Esophagus squamous epithelium (tissue), 5 donors: ENCODE measurements around the gene AEBP2. TPM values are rescaled to one million over a fixed set of nuclear protein-coding genes. Genes with fewer than 3 reads are reported as not detected.
A peak's percentile ranks its signal among the peaks of the same experiment; 100 is the strongest.

ENCODE experiments used
- DNase-seq: peaks from one replicate; lab custom pipeline; 2025; lab: John Stamatoyannopoulos, UW
- H3K27ac ChIP-seq, 4 donors: fragments of 200-600 bp; sonication (generic); one replicate each; pipeline ENCODE4 v1.5.1; 2016 to 2019; ENCODE audit warnings: mild to moderate bottlenecking in 1 of 4
- H3K27me3 ChIP-seq, 4 donors: fragments of 200-600 bp; sonication (generic); 1 replicate in 3 of 4; 2 replicates in 1 of 4; pipeline versions ENCODE4 v1.5.1 to v1.6.0; 2017 to 2021; ENCODE audit warnings: antibody characterized with exemption in 1 of 4
- H3K36me3 ChIP-seq, 3 donors: fragments of 200-600 bp; sonication (generic); one replicate each; pipeline ENCODE4 v1.5.1; 2016 to 2019
- H3K4me1 ChIP-seq, 3 donors: fragments of 200-600 bp; sonication (generic); one replicate each; pipeline ENCODE4 v1.5.1; 2017 to 2019
- H3K4me3 ChIP-seq, 4 donors: fragments of 200-600 bp; sonication (generic); 1 replicate in 3 of 4; 2 replicates in 1 of 4; pipeline ENCODE4 v1.5.1; 2016 to 2019; ENCODE audit warnings: mild to moderate bottlenecking in 2 of 4, moderate library complexity in 1 of 4
- H3K9me3 ChIP-seq, 3 donors: fragments of 200-600 bp; sonication (generic); one replicate each; pipeline ENCODE4 v1.5.1; 2016 to 2019
- POLR2A ChIP-seq, 4 donors: fragments of 450-650 bp; IDR thresholded peaks; one replicate each; pipeline ENCODE4 v1.6.1; 2017; ENCODE audit warnings: antibody characterized with exemption in 4 of 4, mild to moderate bottlenecking in 4 of 4, moderate library complexity in 3 of 4
- WGBS, 2 donors: methylation state at CpG; one replicate each; pipeline ENCODE4 v1.1.5; 2018; 5-methylcytosine and 5-hydroxymethylcytosine counted together
- intact Hi-C: fragments of 100-400 bp; cut with DNase I; formaldehyde crosslinking; loops from one replicate; pipeline ENCODE4 v1.15.0; 2022
- total RNA-seq, 4 donors: library from RNA; depleted of rRNA; stranded (reverse); fragments of >200 nt; gene quantifications; one replicate each; pipeline ENCODE4 v1.1.0, GENCODE V29; 2016
- TF ChIP-seq, protein P1 (sequence below), 6 experiments: fragments of 450-650 bp in 4 of 6; fragments of 200-600 bp in 2 of 6; sonication (generic) in 2 of 6; IDR thresholded peaks; one replicate each; pipeline ENCODE4 v1.5.1; 2016 to 2019; ENCODE audit warnings: antibody characterized with exemption in 6 of 6, mild to moderate bottlenecking in 4 of 6, moderate library complexity in 4 of 6
- donor health status: DM: yes; HTN: yes; CAD: no.

The AEBP2 gene
- total RNA-seq, 4 donors from 2014 or later = 26.8 to 50.2 (median 33.4) TPM

DNA sequence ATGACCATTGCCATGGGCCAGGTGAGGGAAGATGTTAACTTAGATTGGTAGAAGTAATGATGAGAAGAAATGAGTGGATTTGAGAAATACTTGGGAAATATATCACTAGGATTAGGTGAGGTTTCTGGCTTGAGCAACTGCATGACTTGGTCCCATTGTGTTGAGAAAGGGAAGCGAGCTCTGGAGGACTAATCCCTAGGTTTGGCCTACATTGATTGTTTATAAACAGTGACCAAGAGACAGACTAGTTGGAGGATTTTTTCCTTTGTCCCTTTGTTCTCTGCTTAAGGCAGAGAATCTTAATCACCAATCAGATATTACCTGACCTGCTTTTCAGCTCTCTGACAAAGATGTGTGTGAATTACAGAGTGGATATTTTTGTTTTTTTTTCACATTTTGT, 100.5 kb downstream of the AEBP2 start:
- Histone ChIP-seq H3K27ac (peak overlapping the region in 1 of 4 donors; percentile 39), H3K36me3 (peaks cover 0 to 4% (median 0%) of the 10 kb centered on the region in 3 donors), H3K4me1 (peaks cover 0 to 11% (median 0%) of the 10 kb centered on the region in 3 donors), H3K27me3 (no peaks in the 10 kb centered on the region), H3K4me3 (no peak overlapping the region), H3K9me3 (peaks cover 0 to 11% (median 0%) of the 10 kb centered on the region in 3 donors)
- TF ChIP-seq POLR2A (IDR thresholded peaks at IDR 0.05) = no peak
- TF ChIP-seq, protein P1, sequence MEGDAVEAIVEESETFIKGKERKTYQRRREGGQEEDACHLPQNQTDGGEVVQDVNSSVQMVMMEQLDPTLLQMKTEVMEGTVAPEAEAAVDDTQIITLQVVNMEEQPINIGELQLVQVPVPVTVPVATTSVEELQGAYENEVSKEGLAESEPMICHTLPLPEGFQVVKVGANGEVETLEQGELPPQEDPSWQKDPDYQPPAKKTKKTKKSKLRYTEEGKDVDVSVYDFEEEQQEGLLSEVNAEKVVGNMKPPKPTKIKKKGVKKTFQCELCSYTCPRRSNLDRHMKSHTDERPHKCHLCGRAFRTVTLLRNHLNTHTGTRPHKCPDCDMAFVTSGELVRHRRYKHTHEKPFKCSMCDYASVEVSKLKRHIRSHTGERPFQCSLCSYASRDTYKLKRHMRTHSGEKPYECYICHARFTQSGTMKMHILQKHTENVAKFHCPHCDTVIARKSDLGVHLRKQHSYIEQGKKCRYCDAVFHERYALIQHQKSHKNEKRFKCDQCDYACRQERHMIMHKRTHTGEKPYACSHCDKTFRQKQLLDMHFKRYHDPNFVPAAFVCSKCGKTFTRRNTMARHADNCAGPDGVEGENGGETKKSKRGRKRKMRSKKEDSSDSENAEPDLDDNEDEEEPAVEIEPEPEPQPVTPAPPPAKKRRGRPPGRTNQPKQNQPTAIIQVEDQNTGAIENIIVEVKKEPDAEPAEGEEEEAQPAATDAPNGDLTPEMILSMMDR (IDR thresholded peaks at IDR 0.05) = no peak
- DNase-seq = no peak
- WGBS, 2 donors = 40 to 47% methylated on average over 1 of the region's 1 CpG
- intact Hi-C loops = loop anchor here (5.0 kb wide), 1 partner anchor 173 kb away; no protein-coding TSS in a partner anchor

DNA sequence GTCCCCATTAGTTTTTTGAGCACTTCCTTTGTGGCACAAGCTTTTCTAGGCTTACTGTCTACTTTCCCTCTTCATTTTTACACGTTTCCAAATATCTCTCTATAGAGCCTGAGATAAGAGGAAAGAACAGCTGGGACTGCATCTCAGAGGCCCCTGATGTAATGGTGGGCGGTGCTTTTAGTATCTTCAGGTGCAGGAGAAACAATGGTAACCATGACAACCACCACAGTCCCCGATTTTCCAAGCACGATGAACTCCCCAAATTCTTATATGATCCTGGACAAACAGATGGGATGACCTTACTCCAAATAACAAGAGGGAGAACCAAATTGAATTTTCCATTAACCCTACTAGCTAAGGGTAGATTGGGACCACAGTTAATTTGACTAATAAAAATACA, 103.3 kb downstream of the AEBP2 start:
- Histone ChIP-seq H3K27me3 (no peaks in the 10 kb centered on the region), H3K4me3 (no peak overlapping the region), H3K27ac (no peak overlapping the region), H3K4me1 (peaks cover 4 to 33% (median 17%) of the 10 kb centered on the region in 3 donors), H3K9me3 (no peaks in the 10 kb centered on the region), H3K36me3 (peaks cover 0 to 4% (median 0%) of the 10 kb centered on the region in 3 donors)
- 70 to 72% methylated on average over 4 of the region's 4 CpGs for WGBS, 2 donors
- no peak for DNase-seq
- TF ChIP-seq, protein P1 (IDR thresholded peaks at IDR 0.05) = no peak
- TF ChIP-seq POLR2A (IDR thresholded peaks at IDR 0.05) = no peak
- intact Hi-C loops = no loop called here

DNA sequence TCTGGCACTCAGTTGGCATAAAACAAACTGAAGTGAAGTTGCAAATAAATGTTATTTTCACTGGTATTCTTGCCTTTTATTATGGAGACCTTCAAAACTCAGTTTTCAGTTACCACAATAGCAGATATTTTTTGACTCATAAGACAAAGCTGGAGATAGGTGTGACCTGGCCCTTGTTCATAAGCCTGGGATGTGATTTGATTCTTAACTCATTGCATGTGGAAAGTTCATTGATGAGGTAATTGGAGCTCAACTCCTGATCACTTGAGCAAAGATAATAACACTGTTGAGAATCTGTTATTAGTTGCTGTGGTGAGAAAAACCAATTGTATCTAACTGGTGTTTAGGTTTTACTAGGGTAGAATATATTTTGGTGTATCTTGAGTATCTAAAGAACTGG, 105.1 kb downstream of the AEBP2 start:
- no peak overlapping the region for H3K27ac ChIP-seq
- H3K9me3 ChIP-seq = no peaks in the 10 kb centered on the region
- no peaks in the 10 kb centered on the region for H3K27me3 ChIP-seq
- no peak overlapping the region for H3K4me3 ChIP-seq
- H3K36me3 ChIP-seq = peaks cover 0 to 4% (median 0%) of the 10 kb centered on the region in 3 donors
- H3K4me1 ChIP-seq = peaks cover 4 to 39% (median 18%) of the 10 kb centered on the region in 3 donors
- DNase-seq = no peak
- intact Hi-C loops = no loop called here
- TF ChIP-seq, protein P1 (IDR thresholded peaks at IDR 0.05) = no peak
- TF ChIP-seq POLR2A (IDR thresholded peaks at IDR 0.05) = no peak

DNA sequence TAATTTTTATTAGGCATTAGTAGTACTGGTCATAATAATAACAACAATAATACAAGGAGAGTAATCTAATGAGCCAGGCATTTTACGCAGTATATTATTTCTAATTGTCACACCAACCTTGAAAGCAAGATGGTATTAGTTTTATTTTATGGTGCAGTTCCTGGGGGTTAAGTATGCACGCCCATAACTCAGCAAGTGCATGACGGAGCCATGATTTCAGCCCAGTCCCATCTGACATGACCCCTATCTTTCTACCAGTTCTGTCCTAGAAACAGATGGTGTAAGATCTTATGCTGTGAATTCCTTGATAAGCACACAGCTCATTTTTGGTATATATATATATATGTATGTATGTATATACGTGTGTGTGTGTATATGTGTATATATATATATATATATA, 106.0 kb downstream of the AEBP2 start:
- Histone ChIP-seq H3K4me3 (no peak overlapping the region), H3K36me3 (peaks cover 0 to 4% (median 0%) of the 10 kb centered on the region in 3 donors), H3K9me3 (no peaks in the 10 kb centered on the region), H3K27ac (peak overlapping the region in 1 of 4 donors; percentile 72), H3K27me3 (no peaks in the 10 kb centered on the region), H3K4me1 (peaks cover 4 to 31% (median 18%) of the 10 kb centered on the region in 3 donors)
- intact Hi-C loops = no loop called here
- TF ChIP-seq, protein P1 (IDR thresholded peaks at IDR 0.05) = no peak
- no peak for TF ChIP-seq POLR2A (IDR thresholded peaks at IDR 0.05)
- no peak for DNase-seq
- 84% methylated on average over 4 of the region's 4 CpGs for whole genome bisulfite sequencing, 2 donors

DNA sequence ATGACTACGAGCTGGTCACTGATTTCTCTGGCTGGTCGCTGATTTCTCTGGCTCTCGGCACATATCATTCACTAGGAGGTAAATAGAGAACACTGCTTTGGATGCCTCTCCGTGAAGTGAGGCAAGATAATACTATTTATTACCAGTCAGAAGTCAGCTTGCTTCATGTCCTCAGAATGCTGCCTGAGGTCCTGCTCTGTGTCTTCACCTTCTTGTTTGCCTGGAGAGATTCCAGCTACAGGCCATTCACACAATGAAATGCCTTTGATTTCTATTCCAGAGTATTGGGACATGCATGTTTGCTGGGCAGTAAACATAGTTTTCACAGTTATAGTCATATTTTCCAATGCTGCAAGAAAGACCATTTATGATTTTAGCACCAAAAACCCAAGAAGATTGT, 106.7 kb downstream of the AEBP2 start:
- H3K27ac ChIP-seq = peak overlapping the region in 3 of 4 donors; percentile 21 to 75 (median 72)
- WGBS, 2 donors = 61 to 68% methylated on average over 4 of the region's 4 CpGs
- no peak for TF ChIP-seq POLR2A (IDR thresholded peaks at IDR 0.05)
- TF ChIP-seq, protein P1 (IDR thresholded peaks at IDR 0.05) = no peak

More for the DNA sequence above, 106.7 kb downstream of the AEBP2 start:
- DNase-seq = no peak
- no peaks in the 10 kb centered on the region for H3K27me3 ChIP-seq
- intact Hi-C loops = no loop called here
- H3K4me1 ChIP-seq = peaks cover 4 to 29% (median 18%) of the 10 kb centered on the region in 3 donors
- H3K9me3 ChIP-seq = no peaks in the 10 kb centered on the region
- H3K36me3 ChIP-seq = peaks cover 0 to 4% (median 0%) of the 10 kb centered on the region in 3 donors
- peak overlapping the region in 2 of 4 donors; percentile 16 to 42 for H3K4me3 ChIP-seq
